ENCODE results near the gene VWA3B. TPM values are rescaled to one million over a fixed set of nuclear protein-coding genes. Genes with fewer than 3 reads are reported as not detected.
A peak's percentile ranks its signal among the peaks of the same experiment; 100 is the strongest.

The VWA3B gene
- total RNA-seq, 1 experiment from 2014 or later = not detected

DNA sequence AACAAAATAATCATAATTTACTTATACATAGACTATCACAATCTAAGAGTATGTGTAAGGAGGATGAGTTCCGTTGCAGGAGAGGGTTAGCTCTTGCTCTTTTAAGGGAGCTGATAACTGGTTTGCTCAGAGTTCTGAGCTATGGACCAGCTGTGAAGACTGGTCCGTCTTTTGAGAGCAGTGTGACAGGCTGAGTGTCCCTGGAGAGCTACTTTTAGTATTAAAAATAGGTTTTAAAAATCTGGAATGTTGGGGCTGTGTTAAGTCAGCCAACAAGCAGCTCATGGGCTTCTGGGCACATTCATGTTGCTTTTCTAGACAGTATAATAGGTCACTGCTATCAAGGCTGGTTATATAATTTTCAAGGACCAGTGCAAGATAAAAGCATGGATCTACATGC is 49.8 kb upstream of the VWA3B start:
- peaks cover 2% of the 10 kb centered on the region; the same call in 1 of the 2 replicates for H3K4me1 ChIP-seq (ENCODE audit: insufficient read depth, low read length)
- no peak overlapping the region for H3T11ph ChIP-seq (ENCODE audit: low read length)
- H3K79me1 ChIP-seq (ENCODE audit: insufficient read depth, low read depth, low read length, poor library complexity, severe bottlenecking) = no peaks in the 10 kb centered on the region
- WGBS (ENCODE audit: extremely low coverage, insufficient read length, low lambda C conversion rate) = no CpG with 5 or more reads among the region's 2 CpGs
- H4K8ac ChIP-seq (replicated peaks; ENCODE audit: insufficient read length, low read depth, low read length) = no peak overlapping the region
- no peak overlapping the region for H4K5ac ChIP-seq (ENCODE audit: insufficient read length, low read depth, low read length)
- H2AK5ac ChIP-seq (ENCODE audit: insufficient read length, low read length) = no peak overlapping the region
- H4K20me1 ChIP-seq (ENCODE audit: control insufficient read depth, insufficient read depth, insufficient read length) = no peaks in the 10 kb centered on the region
- H2BK15ac ChIP-seq (ENCODE audit: low read depth, low read length) = no peak overlapping the region
- peaks cover 3% of the 10 kb centered on the region; the same call in 1 of the 2 replicates for H3K27me3 Mint-ChIP-seq (ENCODE audit: low read depth)
- peaks cover 31% of the 10 kb centered on the region in 2 experiments for H3K4me1 Mint-ChIP-seq
- H3K79me2 ChIP-seq (ENCODE audit: insufficient read depth, low read length) = no peaks in the 10 kb centered on the region
- no peak overlapping the region for H3K23ac ChIP-seq (ENCODE audit: insufficient read length, low read depth, low read length)
- no peaks in the 10 kb centered on the region for H3K36me3 Mint-ChIP-seq (ENCODE audit: insufficient read depth in 1 of 3, low read depth in 3 of 3)
- H3K9ac ChIP-seq (ENCODE audit: extremely low read depth, insufficient read length, low read length) = no peak overlapping the region
- H3K27ac Mint-ChIP-seq = peak overlapping the region in 1 of 3 experiments; percentile 69; a peak in 1 of 7 replicates
- no peaks in the 10 kb centered on the region for H3K27me3 ChIP-seq (ENCODE audit: insufficient read depth, low read length)
- no peaks in the 10 kb centered on the region for H3K23me2 ChIP-seq (ENCODE audit: insufficient read length, low read depth, low read length, poor library complexity, severe bottlenecking)
- H2BK12ac ChIP-seq (ENCODE audit: insufficient read length, low read depth, low read length) = no peak overlapping the region
- H3K4me3 Mint-ChIP-seq = no peak overlapping the region
- no peak overlapping the region for H3K18ac ChIP-seq (ENCODE audit: insufficient read length, low read depth, low read length)
- no peaks in the 10 kb centered on the region for H3K9me3 Mint-ChIP-seq
- DNase-seq = no peak
- TF ChIP-seq, protein P1, sequence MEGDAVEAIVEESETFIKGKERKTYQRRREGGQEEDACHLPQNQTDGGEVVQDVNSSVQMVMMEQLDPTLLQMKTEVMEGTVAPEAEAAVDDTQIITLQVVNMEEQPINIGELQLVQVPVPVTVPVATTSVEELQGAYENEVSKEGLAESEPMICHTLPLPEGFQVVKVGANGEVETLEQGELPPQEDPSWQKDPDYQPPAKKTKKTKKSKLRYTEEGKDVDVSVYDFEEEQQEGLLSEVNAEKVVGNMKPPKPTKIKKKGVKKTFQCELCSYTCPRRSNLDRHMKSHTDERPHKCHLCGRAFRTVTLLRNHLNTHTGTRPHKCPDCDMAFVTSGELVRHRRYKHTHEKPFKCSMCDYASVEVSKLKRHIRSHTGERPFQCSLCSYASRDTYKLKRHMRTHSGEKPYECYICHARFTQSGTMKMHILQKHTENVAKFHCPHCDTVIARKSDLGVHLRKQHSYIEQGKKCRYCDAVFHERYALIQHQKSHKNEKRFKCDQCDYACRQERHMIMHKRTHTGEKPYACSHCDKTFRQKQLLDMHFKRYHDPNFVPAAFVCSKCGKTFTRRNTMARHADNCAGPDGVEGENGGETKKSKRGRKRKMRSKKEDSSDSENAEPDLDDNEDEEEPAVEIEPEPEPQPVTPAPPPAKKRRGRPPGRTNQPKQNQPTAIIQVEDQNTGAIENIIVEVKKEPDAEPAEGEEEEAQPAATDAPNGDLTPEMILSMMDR (conservative IDR thresholded peaks at IDR 0.05) = no peak
- no peak overlapping the region for H3K14ac ChIP-seq (ENCODE audit: insufficient read depth, low read length)
- H3K4me2 ChIP-seq (ENCODE audit: insufficient read depth, insufficient read length, low read length) = no peak overlapping the region
- H3K56ac ChIP-seq (ENCODE audit: insufficient read length, low read depth, low read length) = no peak overlapping the region
- H3K9me3 ChIP-seq (ENCODE audit: control insufficient read depth, low read depth, low read length) = no peaks in the 10 kb centered on the region
- H4K91ac ChIP-seq (ENCODE audit: insufficient read length, low read depth, low read length) = no peak overlapping the region
- H2BK20ac ChIP-seq (ENCODE audit: low read depth, low read length, poor library complexity, severe bottlenecking) = no peak overlapping the region
- no peak overlapping the region for H2BK120ac ChIP-seq (ENCODE audit: low read depth, low read length, poor library complexity, severe bottlenecking)
- no peak overlapping the region for H3K27ac ChIP-seq (ENCODE audit: insufficient read length, low read depth, low read length)
- no peak overlapping the region for H3K4ac ChIP-seq (ENCODE audit: low read depth, low read length)
- no peak overlapping the region for H2BK5ac ChIP-seq (ENCODE audit: insufficient read length, low read length)
- H2AFZ ChIP-seq (ENCODE audit: low read length) = no peak overlapping the region
